ENCODE results near the gene CDC42BPA.

The CDC42BPA gene

GRCh38 chr1:226979517-226980121, 338.7 kb downstream of the CDC42BPA start:
- peak; percentile 31 for DNase-seq (ENCODE audit: low spot score)

GRCh38 chr1:226979115-226979516, 339.2 kb downstream of the CDC42BPA start:
- peak; percentile 32 for DNase-seq (ENCODE audit: low spot score)

GRCh38 chr1:226978432-226979114, 339.7 kb downstream of the CDC42BPA start:
- no peak for DNase-seq (ENCODE audit: low spot score)

GRCh38 chr1:226977643-226978431, 340.5 kb downstream of the CDC42BPA start:
- no peak for DNase-seq (ENCODE audit: low spot score)

- DNase-seq (ENCODE audit: low spot score): no peak
Measured at GRCh38 chr1:226976978-226977642, 341.2 kb downstream of the CDC42BPA start.

GRCh38 chr1:226976276-226976977, 341.9 kb downstream of the CDC42BPA start:
- DNase-seq (ENCODE audit: low spot score): peak; percentile 36

- peak; percentile 54 for DNase-seq (ENCODE audit: low spot score)
Measured at GRCh38 chr1:226975259-226976250, 342.7 kb downstream of the CDC42BPA start.

- DNase-seq (ENCODE audit: low spot score): peak; percentile 47
Measured at GRCh38 chr1:226974544-226975258, 343.6 kb downstream of the CDC42BPA start.

GRCh38 chr1:226973898-226974543, 344.3 kb downstream of the CDC42BPA start:
- peak; percentile 50 for DNase-seq (ENCODE audit: low spot score)

GRCh38 chr1:226973371-226973897, 344.9 kb downstream of the CDC42BPA start:
- peak; percentile 44 for DNase-seq (ENCODE audit: low spot score)

GRCh38 chr1:226972931-226973330, 345.4 kb downstream of the CDC42BPA start:
- DNase-seq (ENCODE audit: low spot score): no peak

- no peak for DNase-seq (ENCODE audit: low spot score)
Measured at GRCh38 chr1:226971765-226972164, 346.5 kb downstream of the CDC42BPA start.

- no peak for DNase-seq (ENCODE audit: low spot score)
Measured at GRCh38 chr1:226967665-226968064, 350.6 kb downstream of the CDC42BPA start.

- no peak for DNase-seq (ENCODE audit: low spot score)
Measured at GRCh38 chr1:226966683-226967082, 351.6 kb downstream of the CDC42BPA start.

- DNase-seq (ENCODE audit: low spot score): no peak
Measured at GRCh38 chr1:226965581-226966440, 352.5 kb downstream of the CDC42BPA start.

- no peak for DNase-seq (ENCODE audit: low spot score)
Measured at GRCh38 chr1:226964611-226965486, 353.4 kb downstream of the CDC42BPA start.

GRCh38 chr1:226964068-226964425, 354.2 kb downstream of the CDC42BPA start:
- DNase-seq (ENCODE audit: low spot score): no peak

Measured in ecto neural progenitor cell (in vitro differentiated cells).